ENCODE measurements around the gene RPP21.
A peak's percentile ranks its signal among the peaks of the same experiment; 100 is the strongest.

RPP21 gene

DNA sequence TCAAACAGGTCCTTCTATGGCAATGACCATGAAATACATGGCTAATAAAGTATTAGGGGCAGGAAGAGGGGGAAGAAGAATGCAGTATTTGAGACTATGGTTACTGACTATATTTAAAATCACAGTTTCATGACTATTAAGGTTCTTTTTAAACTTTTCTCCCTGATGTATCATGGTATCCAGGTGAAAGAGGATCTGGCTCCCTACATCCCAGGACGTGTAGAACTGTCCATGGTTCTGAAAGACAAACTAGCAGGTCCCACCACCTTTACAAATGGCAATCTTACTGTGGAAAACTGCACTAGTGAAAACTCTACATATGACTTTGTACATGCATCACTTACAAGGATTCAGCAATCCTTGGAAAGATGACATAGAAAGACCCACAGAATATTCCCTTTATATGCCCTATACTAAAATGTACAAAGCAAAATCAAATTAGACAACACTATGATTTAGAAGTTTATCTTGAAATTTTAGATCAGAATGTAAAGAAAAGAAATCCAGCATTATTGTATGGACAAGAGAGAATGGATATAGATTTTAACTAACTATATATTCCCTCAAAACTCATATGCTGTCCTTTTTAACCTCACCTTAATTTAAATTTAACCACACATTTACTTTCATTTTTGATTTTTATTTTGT, 33.5 kb downstream of the RPP21 start:
- FAIRE-seq (peak; percentile 33), DNase-seq (ENCODE audit: insufficient read length, low spot score) (no peak)
- no peak for TF ChIP-seq POLR2A (IDR thresholded peaks at IDR 0.05; ENCODE audit: low read depth, low read length)

DNA sequence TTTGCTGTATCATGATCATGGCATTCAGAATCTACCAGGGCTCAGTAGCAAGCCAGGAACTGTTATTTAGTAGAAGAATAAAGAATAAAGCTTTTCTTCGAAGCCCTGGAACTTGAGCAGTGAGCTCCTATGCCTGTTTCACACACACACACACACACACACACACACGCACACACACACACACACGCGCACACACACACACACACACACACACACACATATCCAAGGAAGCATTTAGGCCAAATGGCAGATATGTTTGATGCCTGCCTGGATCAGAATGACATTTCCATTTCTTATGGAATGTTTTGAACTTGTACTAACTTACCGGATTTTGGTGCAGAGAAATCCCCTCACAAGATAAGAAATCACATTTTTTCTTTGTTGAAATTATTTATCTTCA, 35.5 kb downstream of the RPP21 start:
- TF ChIP-seq POLR2A (IDR thresholded peaks at IDR 0.05; ENCODE audit: low read depth, low read length) = no peak
- DNase-seq (ENCODE audit: insufficient read length, low spot score) (no peak), FAIRE-seq (no peak)

DNA sequence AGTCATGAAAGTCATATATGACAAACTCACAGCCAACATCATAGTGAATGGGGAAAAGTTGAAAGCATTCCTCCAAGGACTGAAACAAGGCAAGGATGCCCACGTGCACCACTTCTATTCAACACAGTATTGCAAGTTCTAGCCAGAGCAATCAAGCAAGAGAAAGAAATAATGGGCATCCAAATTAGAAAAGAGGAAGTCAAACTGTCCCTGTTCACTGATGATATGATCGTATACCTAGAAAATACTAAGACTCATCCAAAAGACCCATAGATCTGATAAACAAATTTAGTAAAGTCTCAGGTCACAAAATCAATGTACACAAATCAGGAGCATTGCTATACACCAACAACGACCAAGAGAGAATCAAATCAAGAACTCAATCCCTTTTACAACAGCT, 41.2 kb downstream of the RPP21 start:
- DNase-seq (ENCODE audit: insufficient read length, low spot score) (no peak), FAIRE-seq (no peak)
- no peak for TF ChIP-seq POLR2A (IDR thresholded peaks at IDR 0.05; ENCODE audit: low read depth, low read length)

GRCh38 chr6:30391240-30391639, 46.3 kb downstream of the RPP21 start:
- DNase-seq (ENCODE audit: insufficient read length, low spot score) (no peak), FAIRE-seq (no peak)
- no peak for TF ChIP-seq POLR2A (IDR thresholded peaks at IDR 0.05; ENCODE audit: low read depth, low read length)

DNA sequence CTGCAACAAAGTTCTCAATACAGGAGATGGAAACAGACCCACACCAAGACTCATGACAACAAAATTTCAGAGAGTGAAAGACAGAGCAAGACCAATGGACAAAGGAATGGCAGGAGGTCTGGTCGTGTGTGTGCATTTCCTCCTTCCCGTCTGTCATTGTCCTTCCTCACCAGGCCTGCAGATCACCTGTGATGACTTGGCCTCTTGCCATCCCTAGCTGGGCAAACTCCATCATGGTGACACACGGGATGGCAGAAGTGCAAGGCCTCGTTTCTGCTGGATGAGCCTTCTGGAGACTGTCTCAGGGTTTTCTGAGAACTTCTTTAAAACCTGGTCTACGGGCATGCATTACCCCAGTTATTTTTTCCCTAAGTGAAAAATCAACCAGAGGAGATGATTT, 49.2 kb downstream of the RPP21 start:
- TF ChIP-seq POLR2A (IDR thresholded peaks at IDR 0.05; ENCODE audit: low read depth, low read length) = no peak
- FAIRE-seq = no peak
- no peak for DNase-seq (ENCODE audit: insufficient read length, low spot score)
